GM21423 (cell line): ENCODE results near the gene ZNF431.
"Not testable (repeated sequence)": the region's sequence is repeated elsewhere in the genome, so short reads cannot be mapped to it uniquely, and the experiment has no call there.

ENCODE experiments used
- ATAC-seq: cut with Tn5 transposase; IDR thresholded peaks from one replicate; pipeline ENCODE4 v1.9.1; 2021; ENCODE audit warnings: mild to moderate bottlenecking, moderate library complexity; ENCODE audit not compliant: unreplicated experiment

The ZNF431 gene

DNA sequence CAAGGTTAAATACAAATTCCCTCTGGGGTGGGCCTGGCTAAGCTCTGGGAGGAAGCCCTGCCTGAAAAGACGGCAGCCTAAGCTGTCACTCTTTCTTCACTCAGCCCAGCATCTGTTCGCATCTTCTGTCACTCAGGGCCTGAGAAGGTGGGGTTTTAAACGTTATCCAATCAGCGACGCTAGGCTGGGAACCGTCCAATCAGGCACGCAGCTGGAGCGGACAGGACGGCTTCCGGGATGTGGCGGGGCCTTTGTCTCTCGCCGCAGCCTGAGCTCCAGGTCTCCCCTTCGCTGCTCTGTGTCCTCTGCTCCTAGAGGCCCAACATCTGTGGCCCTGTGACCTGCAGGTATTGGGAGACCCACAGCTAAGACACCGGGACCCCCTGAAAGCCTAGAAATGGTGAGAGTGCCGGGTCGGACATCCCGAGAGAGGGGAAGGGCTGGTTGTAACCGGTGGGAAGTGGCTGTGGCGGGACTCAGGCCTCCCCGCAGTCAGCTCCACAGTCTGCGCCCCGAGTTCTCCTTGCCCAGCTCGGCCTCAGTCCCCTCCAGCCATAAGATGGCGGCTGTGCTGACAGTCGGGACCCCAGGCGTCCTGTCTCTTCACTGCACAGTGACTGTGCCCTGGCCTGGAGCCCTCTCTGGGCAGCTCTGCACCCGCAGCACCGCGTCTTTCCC is at the start of gene ZNF431:
ZNF431 (plus strand) TSS at position 254 of the 678 bp plus-strand sequence; CDS start at position 398, 144 bp downstream.
- ATAC-seq, result peak; percentile 98

DNA sequence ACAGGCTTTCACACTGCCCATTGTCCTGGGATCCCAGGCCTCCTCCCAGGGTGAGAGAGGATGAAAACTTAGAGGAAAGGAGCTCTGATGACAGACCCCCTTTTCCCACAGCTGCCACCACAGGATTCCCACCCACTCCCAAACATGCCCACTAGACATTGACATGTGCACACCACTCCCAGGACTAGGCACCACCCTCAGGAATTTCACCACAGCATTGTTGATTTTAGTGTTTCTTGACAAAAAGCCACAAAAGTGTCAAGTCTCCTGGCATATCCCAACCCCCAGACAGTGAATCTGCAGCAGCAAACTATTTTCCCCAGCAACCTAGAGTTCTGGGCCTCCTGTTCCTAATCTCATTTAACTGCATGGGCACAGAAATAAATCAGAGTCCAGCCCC is 49.7 kb upstream of the ZNF431 start:
- ATAC-seq, result no peak

DNA sequence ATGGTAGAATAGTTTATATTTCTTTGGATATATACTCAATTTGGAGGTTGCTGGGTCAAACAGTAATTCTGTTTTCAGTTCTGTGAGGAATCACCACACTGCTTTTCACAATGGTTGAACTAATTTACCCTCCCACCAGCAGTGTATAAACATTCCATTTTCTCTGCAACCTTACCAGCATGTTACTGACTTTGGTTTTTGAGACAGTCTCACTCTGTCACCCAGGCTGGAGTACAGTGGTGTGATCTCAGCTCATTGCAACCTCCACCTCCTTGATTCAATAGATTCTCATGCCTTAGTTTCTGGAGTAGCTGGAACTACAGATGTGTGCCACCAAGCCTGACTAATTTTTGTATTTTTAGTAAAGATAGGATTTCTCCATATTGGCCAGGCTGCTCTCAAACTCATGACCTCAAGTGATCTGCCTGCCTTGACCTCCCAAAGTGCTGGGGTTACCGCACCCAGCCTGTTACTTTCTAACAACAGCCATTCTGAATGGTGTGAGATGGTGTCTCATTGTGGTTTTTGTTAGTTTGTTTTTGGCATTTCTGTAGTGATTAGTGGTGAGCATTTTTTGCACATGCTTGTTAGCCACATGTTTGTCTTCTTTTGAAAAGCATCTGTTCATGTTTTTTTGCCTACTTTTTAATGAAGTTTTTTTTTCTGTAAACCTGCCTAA is 47.4 kb upstream of the ZNF431 start:
- no peak for ATAC-seq

DNA sequence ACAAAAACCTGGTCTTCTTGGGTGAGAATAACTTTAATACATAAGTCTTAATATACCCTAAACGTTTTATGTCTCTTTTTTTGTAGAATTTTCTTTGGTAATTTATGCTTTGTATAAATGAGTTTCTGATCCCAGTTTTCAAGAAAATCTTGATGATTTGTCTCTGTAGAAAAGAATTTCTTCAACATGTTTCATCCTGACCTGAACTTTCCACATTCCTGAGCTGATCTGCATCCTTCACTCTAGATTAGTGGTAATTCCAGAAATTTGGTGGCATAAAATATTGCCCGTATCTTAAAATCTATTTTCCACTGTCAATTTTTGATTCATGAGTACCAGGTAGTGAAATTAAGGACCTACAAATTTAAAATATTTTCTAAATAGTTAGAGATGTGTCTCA is 43.5 kb upstream of the ZNF431 start:
- no peak for ATAC-seq

DNA sequence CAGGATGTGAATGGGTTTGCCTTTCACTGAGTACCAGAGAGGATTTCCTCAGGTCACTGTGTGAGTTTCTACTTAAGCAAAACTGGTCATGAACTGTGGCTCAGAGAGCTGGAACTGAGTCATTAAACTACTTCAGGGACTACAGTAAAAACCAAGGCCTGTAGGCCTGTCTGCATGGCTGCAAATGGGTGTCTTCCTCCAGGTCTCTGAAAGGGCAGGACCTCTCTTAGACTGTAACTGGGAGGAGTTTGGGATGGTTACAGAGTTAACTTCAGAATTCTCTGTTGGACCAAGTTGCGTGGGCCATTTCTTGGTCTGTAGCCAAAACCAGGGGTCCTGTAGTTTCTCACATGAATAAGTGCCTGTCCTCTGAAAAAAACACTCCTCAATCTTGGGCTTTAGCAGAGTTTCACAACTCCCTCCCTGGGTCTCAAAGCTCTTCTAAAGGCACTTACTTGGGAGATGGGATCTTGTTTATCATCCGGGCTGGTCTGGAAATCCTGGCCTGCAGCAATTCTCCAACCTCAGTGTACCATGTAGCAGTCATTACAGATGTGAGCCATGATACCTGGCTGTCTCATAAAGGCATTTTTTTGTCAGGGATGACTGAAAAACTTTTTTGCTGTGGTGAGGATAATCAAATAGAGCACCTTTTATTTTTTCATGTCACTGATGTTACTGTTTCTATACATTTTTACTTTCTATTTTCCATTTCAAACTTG is 40.2 kb upstream of the ZNF431 start:
- ATAC-seq, result no peak

DNA sequence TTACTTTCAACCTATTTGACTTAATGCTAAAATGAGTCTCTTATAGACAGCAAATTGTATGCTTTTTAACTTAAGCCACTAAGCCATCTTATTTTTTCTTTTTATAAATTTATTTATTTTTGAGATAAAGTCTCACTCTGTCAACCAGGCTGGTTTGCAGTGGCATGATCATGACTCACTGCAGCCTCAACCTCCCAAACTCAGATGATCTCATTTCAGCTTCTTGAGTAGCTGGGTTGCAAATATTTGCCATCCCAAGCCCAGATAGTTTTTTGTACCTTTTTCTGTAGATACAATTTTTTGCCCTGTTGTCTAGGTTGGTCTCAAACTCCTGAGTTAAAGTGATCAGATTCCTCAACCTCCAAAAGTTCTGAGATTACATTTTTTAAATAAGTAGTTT is 32.7 kb upstream of the ZNF431 start:
- ATAC-seq, result no peak

DNA sequence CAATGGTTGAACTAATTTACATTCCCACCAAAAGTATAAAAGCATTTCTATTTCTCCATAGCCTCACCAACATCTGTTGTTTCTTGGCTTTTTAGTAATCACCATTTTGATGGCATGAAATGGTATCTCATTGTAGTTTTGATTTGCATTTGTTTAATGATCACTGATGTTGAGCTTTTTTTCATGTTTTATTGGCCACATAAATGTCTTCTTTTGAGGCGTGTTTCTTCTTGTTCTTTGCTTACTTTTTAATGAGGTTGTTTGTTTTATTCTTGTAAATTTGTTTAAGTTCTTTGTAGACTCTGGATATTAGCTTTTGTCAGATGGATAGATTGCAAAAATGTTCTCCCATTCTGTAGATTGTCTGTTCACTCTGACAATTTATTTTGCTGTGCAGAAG is 31.7 kb upstream of the ZNF431 start:
- ATAC-seq, result no peak

DNA sequence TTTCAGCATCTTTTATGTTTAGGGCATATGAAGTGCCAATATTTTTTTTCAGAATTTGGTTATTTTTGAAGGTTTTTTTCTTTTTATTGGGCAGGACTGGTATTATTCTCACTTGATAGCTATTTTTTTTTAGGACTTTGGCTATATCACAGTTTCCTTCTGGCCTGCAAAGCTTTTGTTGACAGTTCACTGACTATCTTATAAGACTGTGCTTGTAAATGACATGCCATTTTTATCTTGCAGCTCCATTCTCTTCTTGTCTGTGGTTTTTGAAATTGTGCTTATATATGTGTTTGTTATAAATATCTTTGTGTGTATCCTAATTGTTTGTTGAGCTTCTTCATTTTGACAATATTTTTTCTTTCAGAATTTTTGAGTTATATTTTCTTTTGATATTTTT is 26.4 kb upstream of the ZNF431 start:
- ATAC-seq, result no peak

DNA sequence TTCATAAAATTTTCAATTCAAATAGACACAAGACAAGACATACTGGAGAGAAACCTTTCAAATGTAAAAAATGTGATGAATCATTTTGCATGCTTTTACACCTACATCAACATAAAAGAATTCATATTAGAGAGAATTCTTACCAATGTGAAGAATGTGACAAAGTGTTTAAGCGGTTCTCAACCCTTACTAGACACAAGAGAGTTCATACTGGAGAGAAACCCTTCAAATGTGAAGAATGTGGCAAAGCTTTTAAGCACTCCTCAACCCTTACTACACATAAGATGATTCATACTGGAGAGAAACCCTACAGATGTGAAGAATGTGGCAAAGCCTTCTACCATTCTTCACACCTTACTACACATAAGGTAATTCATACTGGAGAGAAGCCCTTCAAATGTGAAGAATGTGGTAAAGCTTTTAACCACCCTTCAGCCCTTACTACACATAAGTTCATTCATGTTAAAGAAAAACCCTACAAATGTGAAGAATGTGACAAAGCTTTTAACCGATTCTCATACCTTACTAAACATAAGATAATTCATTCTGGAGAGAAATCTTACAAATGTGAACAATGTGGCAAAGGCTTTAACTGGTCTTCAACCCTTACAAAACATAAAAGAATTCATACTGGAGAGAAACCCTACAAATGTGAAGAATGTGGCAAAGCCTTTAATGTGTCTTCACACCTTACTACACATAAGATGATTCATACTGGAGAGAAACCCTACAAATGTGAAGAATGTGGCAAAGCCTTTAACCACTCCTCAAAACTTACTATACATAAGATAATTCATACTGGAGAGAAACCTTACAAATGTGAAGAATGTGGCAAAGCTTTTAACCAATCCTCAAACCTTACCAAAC is 24.6 kb upstream of the ZNF431 start:
- no peak for ATAC-seq

DNA sequence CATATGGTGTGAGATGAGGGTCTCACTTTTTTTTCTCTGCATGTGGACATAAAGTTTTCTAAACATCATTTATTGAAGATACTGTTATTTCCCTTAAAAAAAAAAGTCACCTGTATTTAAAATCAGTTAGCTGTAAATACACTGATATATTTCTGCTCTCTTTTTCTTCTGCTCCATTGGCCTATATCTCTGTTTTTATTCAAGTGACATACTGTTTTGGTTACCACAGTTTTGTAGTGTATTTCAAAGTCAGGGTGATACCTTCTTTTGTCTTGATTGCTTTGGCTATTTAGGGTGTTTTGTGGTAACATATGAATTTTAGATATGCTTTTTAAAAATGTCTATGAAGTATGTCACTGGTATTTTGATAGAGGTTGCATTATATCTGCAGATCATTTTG is 15.8 kb upstream of the ZNF431 start:
- ATAC-seq, result no peak

DNA sequence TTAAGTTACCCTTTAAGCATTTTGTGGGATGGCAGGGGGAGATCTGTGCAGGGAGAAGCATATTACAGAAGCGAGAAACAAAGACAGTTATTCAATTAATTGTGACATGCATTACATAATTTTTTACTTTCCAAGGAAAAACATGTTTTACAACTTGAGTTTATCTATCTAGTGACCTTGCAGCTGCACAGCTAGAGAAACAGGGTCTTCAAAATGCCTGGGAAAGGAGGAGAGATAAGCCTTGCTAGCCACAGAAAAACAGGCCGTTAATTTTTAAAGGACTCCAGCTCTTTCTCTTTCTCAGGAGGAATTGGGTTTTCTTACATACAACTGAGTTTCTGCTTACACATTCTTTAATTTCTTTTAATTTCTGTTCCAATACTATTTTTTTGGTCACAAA is 14.8 kb upstream of the ZNF431 start:
- no peak for ATAC-seq

DNA sequence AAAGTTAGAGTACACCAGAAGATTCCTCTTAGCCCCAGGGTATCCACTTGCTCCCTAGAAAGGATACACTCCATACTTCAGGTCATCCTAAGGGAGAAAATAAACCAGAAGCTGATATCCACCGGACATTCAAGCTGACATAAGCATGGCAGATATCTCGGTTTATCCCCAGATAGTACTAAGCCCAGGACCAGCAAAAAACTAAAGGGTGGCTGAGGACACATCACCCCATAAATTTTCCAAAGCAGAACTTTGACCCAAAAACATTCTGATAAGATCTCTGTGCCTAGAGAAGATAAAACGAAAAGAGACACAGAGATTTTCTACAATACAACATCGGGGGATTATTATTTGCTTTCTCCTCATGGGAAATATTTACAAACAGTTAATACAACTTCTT is 13.9 kb upstream of the ZNF431 start:
- no peak for ATAC-seq

DNA sequence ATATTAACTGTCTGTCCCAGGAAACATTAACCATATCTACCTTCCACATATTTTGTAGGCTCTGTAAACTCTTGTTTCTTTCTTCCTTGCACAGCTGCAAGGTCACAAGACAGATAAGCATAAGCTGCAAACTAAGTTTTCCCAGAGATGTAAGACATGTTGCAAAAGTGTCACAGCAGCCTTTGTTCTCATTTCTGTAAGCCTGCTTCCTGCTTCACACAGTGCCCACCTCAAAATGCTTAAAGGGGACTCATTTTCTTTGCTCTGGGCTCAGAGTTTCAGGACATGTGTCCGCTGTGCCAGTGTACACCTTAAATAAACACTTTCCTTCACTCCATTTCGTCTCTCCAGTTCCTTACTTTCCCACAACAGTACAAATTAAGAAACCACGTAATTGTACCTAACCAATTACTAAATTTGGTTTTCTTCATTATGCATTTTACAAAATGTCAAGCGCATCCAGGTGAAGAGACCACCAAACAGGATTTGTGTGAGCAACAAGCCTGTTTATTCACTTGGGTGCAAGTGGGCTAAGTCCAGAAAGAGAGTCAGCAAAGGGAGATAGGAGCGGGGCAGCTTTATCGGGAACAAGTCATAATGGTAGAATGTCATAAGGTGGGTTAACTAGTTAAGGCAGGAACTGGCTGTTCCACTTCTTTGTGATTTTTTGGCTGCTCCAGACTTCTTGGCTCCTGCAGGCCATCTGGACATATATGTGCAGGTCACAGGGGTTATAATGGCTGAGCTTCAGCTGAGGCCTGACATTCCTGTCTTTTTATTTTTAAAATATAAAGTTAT is 12.7 kb upstream of the ZNF431 start:
- ATAC-seq, result no peak

DNA sequence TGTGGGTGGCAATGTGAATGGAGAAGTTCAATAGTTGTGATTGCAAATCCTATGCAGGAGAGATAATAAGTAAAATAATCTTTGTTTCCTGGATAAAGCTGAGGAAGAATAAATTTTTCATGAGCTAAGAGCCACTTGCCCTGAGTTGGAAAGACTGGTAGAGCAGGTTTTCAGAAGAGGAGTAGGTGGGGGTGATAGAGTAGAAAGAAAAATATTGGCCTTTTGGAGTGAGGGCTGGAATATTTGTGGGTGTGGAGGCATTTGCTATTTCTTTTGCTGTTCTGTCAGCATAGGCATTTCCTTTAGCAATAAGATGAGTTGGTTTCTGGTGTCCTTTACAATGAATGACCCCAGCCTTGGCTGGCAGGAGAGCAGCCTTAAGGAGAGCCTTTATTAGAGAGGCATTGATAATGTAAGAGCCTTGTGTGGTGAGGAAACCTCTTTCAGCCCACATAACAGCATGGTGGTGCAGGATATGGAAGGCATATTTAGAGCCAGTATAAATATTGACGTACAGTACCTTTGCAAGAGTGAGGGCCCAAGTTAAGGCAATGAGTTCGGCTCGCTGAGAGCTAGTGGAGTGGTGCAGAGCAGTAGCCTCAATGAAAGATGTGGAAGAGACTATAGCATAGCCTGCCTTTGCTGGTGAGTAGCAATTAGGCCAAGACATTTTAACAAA is 11.6 kb upstream of the ZNF431 start:
- ATAC-seq, result no peak

DNA sequence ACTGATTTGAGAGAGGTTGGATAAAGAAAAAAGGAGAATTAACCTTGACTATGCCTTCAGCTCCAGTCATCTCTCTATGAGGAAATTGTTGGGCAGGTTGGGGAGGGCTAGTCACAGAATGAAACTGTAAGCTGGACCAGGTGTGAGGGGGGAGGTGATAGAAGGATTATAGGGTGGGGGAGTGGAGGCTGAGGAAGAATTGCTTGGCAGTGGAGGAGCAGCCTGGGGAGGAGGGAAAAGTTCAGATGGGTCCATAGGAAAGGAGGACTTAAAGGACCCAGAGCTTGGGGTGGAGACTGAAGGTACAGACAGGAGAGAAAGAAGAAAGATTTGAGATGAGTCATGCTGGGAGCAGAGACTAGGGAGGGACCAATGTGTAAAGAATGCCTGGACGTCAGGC is 8.2 kb upstream of the ZNF431 start:
- ATAC-seq, result no peak

DNA sequence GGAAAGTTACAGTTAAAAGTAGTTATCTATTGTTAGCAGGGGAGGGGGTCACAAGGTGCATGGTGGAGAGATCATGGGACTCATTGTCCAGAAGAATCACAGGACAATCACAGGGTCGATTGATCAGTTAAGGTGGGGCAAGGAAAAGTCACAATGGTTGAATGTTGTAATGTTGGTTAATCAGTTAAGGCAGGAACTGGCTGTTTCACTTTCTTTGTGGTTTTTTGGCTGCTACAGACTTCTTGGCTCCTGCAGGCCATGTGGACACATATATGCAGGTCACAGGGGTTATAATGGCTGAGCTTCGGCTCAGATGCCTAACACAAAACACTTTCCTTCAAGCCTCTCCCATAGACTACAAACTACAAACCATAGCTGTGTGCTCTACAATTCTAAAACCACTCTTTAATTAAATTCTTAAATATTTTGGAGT is 6.9 kb upstream of the ZNF431 start:
- no peak for ATAC-seq

DNA sequence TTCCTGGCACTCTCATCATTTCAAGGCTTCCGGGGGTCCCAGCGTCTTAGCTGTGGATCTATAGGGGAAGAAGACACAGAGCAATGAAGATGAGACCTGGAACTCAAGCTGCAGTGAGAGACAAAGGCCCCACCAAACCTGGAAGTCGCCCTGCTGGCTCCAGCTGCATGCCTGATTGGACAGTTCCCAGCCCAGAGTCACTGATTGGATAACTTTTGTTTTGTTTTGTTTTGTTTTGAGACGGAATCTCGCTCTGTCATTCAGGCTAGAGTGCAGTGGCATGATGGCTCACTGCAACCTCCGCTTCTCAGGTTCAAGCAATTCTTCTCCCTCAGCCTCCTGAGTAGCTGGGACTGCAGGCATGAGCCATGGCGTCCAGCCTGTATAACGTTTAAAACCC is 6.4 kb upstream of the ZNF431 start:
- no peak for ATAC-seq

DNA sequence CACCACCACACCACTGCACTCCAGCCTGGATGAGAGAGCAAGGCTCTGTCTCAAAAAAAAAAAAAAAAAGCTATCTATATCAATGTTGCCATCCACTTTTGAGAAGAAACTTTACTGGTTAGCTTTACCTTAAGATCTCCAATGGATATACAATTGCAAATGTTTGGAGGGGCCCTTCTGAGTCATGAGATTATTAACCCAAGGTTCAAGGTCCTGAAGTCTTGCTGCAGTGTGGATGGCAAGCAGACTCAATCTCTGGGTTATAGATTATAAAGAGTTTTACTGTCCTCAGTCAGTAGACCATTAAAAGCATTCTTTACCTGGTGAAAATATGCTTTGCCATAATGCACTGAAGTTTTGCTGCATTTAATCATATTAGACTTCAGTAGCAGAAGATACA is 3.7 kb upstream of the ZNF431 start:
- no peak for ATAC-seq

DNA sequence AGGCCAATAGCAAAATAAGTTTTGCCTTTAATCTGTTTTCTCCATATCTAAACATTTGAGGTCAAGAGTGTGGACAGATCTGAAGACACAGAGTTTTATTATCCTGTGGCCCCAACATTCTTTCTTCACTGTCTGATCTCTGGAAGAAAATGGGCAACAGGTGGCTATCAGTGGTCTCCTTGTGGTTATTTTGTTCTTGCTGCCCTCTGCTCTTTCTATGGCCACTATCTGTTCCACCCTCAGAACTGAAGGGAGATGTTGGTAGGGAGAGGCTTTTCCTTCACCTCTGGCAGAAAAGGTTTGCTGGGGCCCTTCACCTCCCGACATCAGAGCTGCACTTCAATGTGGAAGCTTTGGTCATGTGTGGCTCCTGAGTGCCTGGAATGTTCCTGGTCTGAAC is 834 bp upstream of the ZNF431 start:
- not testable (repeated sequence) for ATAC-seq

DNA sequence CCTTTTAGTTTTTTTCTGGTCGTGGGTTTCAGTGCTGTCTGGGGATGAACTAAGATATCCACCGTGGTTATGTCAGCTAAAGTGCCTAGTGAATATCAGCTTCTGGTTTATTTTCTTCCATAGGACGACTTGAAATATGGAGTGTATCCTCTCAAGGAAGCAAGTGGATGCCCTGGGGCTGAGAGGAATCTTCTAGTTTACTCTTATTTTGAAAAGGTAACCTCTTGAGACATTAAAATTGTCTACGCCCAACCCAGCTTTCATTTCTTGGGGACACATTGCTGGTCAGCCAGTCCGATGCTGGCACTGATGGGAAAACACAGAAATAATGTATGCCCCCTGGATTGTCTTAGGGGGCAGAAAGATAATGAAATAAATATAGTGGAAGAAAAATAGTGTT is 1.6 kb downstream of the ZNF431 start:
- ATAC-seq, result no peak
